ENCODE results near the gene ZMYND19.
"Not testable (repeated sequence)": the region's sequence is repeated elsewhere in the genome, so short reads cannot be mapped to it uniquely, and the experiment has no call there.

ZMYND19 gene

GRCh38 chr9:137613738-137614523, 23.6 kb upstream of the ZMYND19 start:
- DNase-seq = no peak

GRCh38 chr9:137613259-137613658, 22.9 kb upstream of the ZMYND19 start:
- no peak for DNase-seq

- no peak for DNase-seq
Measured at GRCh38 chr9:137612741-137613142, 22.4 kb upstream of the ZMYND19 start.

GRCh38 chr9:137611623-137612609, 21.6 kb upstream of the ZMYND19 start:
- peak; percentile 66 for DNase-seq

- DNase-seq = no peak
Measured at GRCh38 chr9:137610944-137611343, 20.6 kb upstream of the ZMYND19 start.

GRCh38 chr9:137607141-137607857, 17.0 kb upstream of the ZMYND19 start:
- DNase-seq = no peak

- no peak for DNase-seq
Measured at GRCh38 chr9:137606734-137607138, 16.4 kb upstream of the ZMYND19 start.

GRCh38 chr9:137606005-137606621, 15.8 kb upstream of the ZMYND19 start:
- no peak for DNase-seq

- DNase-seq = peak; percentile 96
Measured at GRCh38 chr9:137605121-137606004, 15.1 kb upstream of the ZMYND19 start, which contains the start of gene ARRDC1. Gene ARRDC1 (plus strand): TSS chr9:137605686. CDS start chr9:137605718, 32 bp downstream.

GRCh38 chr9:137604345-137605086, 14.2 kb upstream of the ZMYND19 start:
- DNase-seq = no peak

- no peak for DNase-seq
Measured at GRCh38 chr9:137603879-137604278, 13.6 kb upstream of the ZMYND19 start.

- DNase-seq = no peak
Measured at GRCh38 chr9:137602661-137603060, 12.3 kb upstream of the ZMYND19 start.

- DNase-seq = no peak
Measured at GRCh38 chr9:137598943-137599342, 8.6 kb upstream of the ZMYND19 start.

- DNase-seq = not testable (repeated sequence)
Measured at GRCh38 chr9:137596577-137596976, 6.3 kb upstream of the ZMYND19 start.

- no peak for DNase-seq
Measured at GRCh38 chr9:137593176-137593575, 2.9 kb upstream of the ZMYND19 start.

GRCh38 chr9:137592767-137593166, 2.5 kb upstream of the ZMYND19 start:
- DNase-seq = no peak

- DNase-seq = no peak
Measured at GRCh38 chr9:137590123-137590468, 216 bp downstream of the ZMYND19 start.

GRCh38 chr9:137589441-137590122, 730 bp downstream of the ZMYND19 start:
- DNase-seq = no peak

GRCh38 chr9:137588891-137589290, 1.4 kb downstream of the ZMYND19 start:
- DNase-seq = no peak

- no peak for DNase-seq
Measured at GRCh38 chr9:137588311-137588710, 2.0 kb downstream of the ZMYND19 start.
